Vagina (tissue), 2 donors: Measurements from ENCODE around the gene GAREM1.

Source experiments
- CTCF ChIP-seq, 3 experiments: fragments of 450-650 bp in 2 of 3; fragments of 200-600 bp in 1 of 3; sonication (generic) in 1 of 3; IDR thresholded peaks; one replicate each; pipeline ENCODE4 v1.5.1; 2017 to 2019; ENCODE audit warnings: antibody characterized with exemption in 3 of 3, mild to moderate bottlenecking in 2 of 3, moderate library complexity in 2 of 3
- POLR2A ChIP-seq, 2 donors: fragments of 450-650 bp; IDR thresholded peaks; one replicate each; pipeline ENCODE4 v1.6.1; 2017; ENCODE audit warnings: antibody characterized with exemption in 2 of 2, mild to moderate bottlenecking in 2 of 2, moderate library complexity in 2 of 2
- POLR2AphosphoS5 ChIP-seq, 2 donors: sonication (generic); formaldehyde crosslinking; IDR thresholded peaks; one replicate each; pipeline ENCODE4 v1.9.0; 2017; ENCODE audit warnings: antibody characterized with exemption in 2 of 2, mild to moderate bottlenecking in 2 of 2, low read depth in 1 of 2; ENCODE audit not compliant: insufficient read depth in 1 of 2

DNA sequence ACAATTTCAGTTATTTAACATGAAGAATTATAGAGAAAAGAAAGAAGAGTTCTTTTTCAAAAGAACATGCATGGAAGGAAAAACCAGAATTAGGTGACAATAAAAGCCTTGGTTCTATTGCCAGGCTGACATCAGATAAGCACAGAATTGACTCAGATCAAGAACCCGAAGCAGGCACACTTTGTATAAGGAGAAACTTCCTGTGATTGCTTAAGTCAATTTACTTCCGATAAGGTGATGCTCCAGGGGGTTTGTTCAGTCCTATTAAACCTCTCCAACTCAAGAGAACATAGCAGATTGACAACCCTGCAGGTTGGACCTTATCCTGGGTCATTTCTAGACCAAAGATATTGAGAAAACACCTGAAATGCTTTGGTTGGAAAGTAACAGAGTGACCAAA is 31.4 kb downstream of the GAREM1 start:
- TF ChIP-seq CTCF (IDR thresholded peaks at IDR 0.05) = no peak
- no peak for TF ChIP-seq POLR2AphosphoS5 (IDR thresholded peaks at IDR 0.05; ENCODE audit: insufficient read depth in 1 of 2, low read depth in 1 of 2)
- no peak for TF ChIP-seq POLR2A (IDR thresholded peaks at IDR 0.05)
